Peyer's patch (tissue), 4 donors: Measurements from ENCODE around the gene MYO3B.

Source experiments
- CTCF ChIP-seq, 6 experiments: fragments of 450-650 bp in 4 of 6; fragments of 200-600 bp in 2 of 6; sonication (generic) in 1 of 6; IDR thresholded peaks; one replicate each; pipeline ENCODE4 v1.5.1; 2017 to 2019; ENCODE audit warnings: antibody characterized with exemption in 6 of 6, mild to moderate bottlenecking in 3 of 6, moderate library complexity in 1 of 6
- POLR2A ChIP-seq, 2 donors: fragments of 450-650 bp; IDR thresholded peaks; one replicate each; pipeline ENCODE4 v1.5.1; 2017; ENCODE audit warnings: antibody characterized with exemption in 2 of 2, mild to moderate bottlenecking in 2 of 2, moderate library complexity in 2 of 2

GRCh38 chr2:170262343-170262742 is 84.4 kb downstream of the MYO3B start:
- TF ChIP-seq CTCF (IDR thresholded peaks at IDR 0.05) (no peak), POLR2A (IDR thresholded peaks at IDR 0.05) (no peak)
